Measurements from ENCODE around the gene KLHDC9.
A peak's percentile ranks its signal among the peaks of the same experiment; 100 is the strongest.

DNA sequence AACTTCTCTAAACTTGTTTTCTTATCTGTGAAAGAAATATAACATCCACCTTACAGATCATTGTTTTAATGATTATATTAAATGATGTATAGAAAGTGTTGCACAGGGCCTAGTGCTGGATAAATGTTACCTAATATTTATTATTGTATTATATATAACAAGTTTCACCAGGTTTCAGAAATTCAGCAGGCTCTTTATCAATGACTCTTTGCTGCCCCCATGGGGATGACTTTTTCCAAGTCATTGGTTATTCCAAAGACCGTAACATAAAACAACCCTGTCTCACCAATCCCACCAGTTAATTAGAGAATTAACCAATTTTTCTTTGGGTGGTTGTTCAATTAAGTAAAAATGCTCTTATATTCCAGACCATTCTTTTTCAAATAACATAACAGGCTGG, 41.6 kb downstream of the KLHDC9 start:
- TF ChIP-seq, protein P1, sequence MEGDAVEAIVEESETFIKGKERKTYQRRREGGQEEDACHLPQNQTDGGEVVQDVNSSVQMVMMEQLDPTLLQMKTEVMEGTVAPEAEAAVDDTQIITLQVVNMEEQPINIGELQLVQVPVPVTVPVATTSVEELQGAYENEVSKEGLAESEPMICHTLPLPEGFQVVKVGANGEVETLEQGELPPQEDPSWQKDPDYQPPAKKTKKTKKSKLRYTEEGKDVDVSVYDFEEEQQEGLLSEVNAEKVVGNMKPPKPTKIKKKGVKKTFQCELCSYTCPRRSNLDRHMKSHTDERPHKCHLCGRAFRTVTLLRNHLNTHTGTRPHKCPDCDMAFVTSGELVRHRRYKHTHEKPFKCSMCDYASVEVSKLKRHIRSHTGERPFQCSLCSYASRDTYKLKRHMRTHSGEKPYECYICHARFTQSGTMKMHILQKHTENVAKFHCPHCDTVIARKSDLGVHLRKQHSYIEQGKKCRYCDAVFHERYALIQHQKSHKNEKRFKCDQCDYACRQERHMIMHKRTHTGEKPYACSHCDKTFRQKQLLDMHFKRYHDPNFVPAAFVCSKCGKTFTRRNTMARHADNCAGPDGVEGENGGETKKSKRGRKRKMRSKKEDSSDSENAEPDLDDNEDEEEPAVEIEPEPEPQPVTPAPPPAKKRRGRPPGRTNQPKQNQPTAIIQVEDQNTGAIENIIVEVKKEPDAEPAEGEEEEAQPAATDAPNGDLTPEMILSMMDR (IDR thresholded peaks at IDR 0.05), result peak; percentile 53
- TF ChIP-seq JUN (IDR thresholded peaks at IDR 0.05) (no peak), HDAC2 (IDR thresholded peaks at IDR 0.05) (no peak), POLR2A (IDR thresholded peaks at IDR 0.05; ENCODE audit: low read length) (no peak), MYC (IDR thresholded peaks at IDR 0.05; ENCODE audit: borderline replicate concordance, low read length) (no peak), RAD21 (conservative IDR thresholded peaks at IDR 0.05 in 1 of 2, IDR thresholded peaks at IDR 0.05 in 1 of 2) (peak; percentile 56 to 62), SREBF2 (IDR thresholded peaks at IDR 0.05) (no peak), PHF8 (IDR thresholded peaks at IDR 0.05; ENCODE audit: borderline replicate concordance, low read depth) (no peak), ZNF302 (CRISPR knock-in tag; IDR thresholded peaks at IDR 0.05) (no peak)
- TF ChIP-seq, protein P2, sequence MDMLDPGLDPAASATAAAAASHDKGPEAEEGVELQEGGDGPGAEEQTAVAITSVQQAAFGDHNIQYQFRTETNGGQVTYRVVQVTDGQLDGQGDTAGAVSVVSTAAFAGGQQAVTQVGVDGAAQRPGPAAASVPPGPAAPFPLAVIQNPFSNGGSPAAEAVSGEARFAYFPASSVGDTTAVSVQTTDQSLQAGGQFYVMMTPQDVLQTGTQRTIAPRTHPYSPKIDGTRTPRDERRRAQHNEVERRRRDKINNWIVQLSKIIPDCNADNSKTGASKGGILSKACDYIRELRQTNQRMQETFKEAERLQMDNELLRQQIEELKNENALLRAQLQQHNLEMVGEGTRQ (IDR thresholded peaks at IDR 0.05), result no peak
- TF ChIP-seq, protein P3, sequence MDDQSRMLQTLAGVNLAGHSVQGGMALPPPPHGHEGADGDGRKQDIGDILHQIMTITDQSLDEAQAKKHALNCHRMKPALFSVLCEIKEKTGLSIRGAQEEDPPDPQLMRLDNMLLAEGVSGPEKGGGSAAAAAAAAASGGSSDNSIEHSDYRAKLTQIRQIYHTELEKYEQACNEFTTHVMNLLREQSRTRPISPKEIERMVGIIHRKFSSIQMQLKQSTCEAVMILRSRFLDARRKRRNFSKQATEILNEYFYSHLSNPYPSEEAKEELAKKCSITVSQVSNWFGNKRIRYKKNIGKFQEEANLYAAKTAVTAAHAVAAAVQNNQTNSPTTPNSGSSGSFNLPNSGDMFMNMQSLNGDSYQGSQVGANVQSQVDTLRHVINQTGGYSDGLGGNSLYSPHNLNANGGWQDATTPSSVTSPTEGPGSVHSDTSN (IDR thresholded peaks at IDR 0.05), result no peak
- TF ChIP-seq, protein P4, sequence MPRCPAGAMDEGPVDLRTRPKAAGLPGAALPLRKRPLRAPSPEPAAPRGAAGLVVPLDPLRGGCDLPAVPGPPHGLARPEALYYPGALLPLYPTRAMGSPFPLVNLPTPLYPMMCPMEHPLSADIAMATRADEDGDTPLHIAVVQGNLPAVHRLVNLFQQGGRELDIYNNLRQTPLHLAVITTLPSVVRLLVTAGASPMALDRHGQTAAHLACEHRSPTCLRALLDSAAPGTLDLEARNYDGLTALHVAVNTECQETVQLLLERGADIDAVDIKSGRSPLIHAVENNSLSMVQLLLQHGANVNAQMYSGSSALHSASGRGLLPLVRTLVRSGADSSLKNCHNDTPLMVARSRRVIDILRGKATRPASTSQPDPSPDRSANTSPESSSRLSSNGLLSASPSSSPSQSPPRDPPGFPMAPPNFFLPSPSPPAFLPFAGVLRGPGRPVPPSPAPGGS (IDR thresholded peaks at IDR 0.05), result no peak
- TF ChIP-seq, protein P5, sequence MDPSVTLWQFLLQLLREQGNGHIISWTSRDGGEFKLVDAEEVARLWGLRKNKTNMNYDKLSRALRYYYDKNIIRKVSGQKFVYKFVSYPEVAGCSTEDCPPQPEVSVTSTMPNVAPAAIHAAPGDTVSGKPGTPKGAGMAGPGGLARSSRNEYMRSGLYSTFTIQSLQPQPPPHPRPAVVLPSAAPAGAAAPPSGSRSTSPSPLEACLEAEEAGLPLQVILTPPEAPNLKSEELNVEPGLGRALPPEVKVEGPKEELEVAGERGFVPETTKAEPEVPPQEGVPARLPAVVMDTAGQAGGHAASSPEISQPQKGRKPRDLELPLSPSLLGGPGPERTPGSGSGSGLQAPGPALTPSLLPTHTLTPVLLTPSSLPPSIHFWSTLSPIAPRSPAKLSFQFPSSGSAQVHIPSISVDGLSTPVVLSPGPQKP (IDR thresholded peaks at IDR 0.05; ENCODE audit: low read depth, low read length), result no peak
- TF ChIP-seq, protein P6, sequence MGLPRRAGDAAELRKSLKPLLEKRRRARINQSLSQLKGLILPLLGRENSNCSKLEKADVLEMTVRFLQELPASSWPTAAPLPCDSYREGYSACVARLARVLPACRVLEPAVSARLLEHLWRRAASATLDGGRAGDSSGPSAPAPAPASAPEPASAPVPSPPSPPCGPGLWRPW (IDR thresholded peaks at IDR 0.05), result no peak

Data from A549 (cell line).